GM18507 (cell line): ENCODE measurements around the gene OSBPL9.

ENCODE experiments used
- DNase-seq: peaks from one replicate; pipeline ENCODE4 v3.0.0; 2011; ENCODE audit warnings: low read depth; ENCODE audit not compliant: insufficient read length; ENCODE audit errors: extremely low spot score
- FAIRE-seq: peaks from 2 replicates; lab custom pipeline; 2011; peaks lifted over from hg19 to GRCh38; lab: Jason Lieb, UNC

Gene OSBPL9

DNA sequence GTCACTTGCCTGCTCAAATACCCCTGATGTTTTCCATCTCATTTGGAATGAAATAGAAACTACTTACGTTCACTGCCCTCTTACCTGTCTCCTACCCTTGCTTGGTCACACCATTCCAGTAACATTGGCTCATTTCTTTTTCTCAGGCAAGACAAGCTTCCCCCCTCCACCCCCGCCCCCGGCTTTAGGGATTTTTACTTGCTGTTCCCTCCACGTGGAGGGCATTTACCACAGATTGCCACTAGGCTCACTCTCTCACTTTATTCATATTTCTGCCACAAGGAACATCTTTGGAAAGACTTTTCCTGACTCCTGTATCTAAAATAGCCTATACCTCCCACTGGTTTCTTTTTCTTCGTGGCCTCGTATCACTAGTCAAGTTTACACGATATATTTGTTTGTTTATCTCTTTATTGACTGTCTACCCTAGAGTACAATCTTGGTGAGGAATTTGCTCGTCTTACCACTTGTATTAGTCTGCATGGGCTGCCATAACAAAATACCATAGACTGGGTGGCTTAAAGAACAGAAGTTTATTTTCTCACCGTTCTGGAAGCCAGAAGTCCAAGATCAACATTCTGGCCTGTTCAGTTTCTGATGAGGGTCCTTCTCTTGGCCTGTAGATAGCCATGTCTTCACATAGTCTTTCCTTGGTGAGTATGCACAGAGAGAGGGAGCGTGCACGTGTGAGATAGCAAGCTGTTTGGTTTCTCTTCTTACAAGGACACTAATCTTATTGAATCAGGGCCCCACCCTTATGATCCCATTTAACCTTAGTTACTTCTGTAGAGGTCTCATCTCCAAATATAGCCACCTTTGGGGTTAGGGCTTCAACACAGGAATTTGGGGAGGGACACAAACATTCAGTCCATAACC is 135.4 kb downstream of the OSBPL9 start:
- FAIRE-seq (no peak), DNase-seq (no peak)

DNA sequence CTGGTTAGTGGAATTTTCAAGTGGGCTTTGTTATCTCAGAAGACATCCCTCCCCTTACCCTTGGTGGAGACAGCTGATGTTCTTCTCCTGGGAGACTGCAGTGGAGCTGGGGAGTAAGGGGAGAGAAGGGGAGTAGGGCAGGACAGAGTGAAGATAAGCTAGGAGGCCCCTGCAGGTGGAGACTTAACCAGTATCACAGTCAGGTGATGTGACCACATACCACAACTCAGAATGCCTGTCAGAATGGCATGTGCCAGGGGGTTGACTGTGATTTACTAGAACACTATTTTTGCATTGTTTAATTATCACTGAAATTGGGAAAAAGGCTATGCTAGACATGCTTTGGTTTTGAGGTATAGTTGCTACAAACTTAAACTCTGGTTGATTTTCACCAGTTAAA is 137.1 kb downstream of the OSBPL9 start:
- no peak for DNase-seq
- FAIRE-seq, result no peak

DNA sequence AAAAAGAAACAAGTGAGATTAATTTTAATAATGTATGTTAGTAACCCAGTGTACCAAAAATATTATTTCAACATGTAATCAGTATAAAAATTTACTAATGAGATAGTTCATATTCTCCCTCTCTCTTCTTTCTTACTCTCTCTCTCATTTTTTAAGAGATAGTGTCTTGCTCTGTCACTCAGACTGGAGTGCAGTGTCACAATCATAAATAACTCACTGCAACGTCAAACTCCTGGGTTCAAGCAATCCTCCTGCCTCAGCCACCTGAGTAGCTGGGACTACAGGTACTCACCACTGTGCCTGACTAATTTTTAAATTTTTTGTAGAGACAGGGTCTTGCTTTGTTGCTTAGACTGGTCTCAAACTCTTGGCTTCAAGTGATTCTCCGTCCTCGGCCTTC is 137.8 kb downstream of the OSBPL9 start:
- DNase-seq (no peak), FAIRE-seq (no peak)

GRCh38 chr1:51755437-51755836 is 138.5 kb downstream of the OSBPL9 start:
- DNase-seq, result no peak
- FAIRE-seq, result no peak

- FAIRE-seq (no peak), DNase-seq (no peak)
These were observed 139.4 kb downstream of the OSBPL9 start for GRCh38 chr1:51756290-51756689.

- FAIRE-seq, result no peak
These were observed 141.4 kb downstream of the OSBPL9 start for GRCh38 chr1:51758310-51758709.

DNA sequence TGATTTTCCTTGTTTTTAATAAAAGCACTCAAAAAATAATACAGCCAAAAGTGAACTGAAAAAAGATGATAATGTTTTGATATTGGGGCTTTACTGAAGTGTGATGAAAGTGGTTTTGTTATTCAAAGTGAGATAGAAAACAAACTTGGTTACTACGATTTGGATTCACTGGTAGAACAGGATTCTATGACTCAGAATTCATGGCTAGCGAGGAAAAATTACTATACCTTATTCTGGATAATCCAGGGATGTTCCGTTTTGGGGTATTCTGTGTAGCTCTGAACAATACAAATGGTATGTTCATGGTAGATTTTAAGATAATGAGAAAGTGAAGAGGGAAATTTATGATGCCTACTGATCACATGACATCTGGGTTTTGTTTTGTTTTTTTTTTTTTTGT is 144.0 kb downstream of the OSBPL9 start:
- DNase-seq, result no peak
- FAIRE-seq, result no peak

More at GRCh38 chr1:51758310-51758709, 141.4 kb downstream of the OSBPL9 start:
- no peak for DNase-seq

DNA sequence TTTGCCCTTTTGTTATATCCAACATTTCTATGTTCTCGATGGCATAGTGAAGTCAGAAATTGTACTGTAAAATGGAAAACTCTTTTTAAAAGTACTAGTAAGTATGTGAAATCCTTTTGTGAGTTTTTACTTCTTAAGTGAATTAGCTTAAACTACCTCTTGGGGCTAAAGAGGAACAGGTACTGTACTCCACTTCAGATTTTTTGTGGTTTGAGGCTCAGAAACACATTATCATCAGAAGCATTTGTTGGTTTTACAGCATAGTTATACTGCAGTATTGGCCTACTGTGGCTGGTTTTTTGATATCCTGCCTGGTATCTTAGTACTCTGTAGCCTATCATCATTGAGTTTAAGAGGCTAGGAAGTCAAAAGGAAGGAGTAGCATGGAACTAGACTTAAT is 144.5 kb downstream of the OSBPL9 start:
- no peak for FAIRE-seq
- no peak for DNase-seq

- DNase-seq, result peak; percentile 17
- FAIRE-seq, result peak; percentile 87
These were observed 152.2 kb downstream of the OSBPL9 start for GRCh38 chr1:51768971-51769588.

DNA sequence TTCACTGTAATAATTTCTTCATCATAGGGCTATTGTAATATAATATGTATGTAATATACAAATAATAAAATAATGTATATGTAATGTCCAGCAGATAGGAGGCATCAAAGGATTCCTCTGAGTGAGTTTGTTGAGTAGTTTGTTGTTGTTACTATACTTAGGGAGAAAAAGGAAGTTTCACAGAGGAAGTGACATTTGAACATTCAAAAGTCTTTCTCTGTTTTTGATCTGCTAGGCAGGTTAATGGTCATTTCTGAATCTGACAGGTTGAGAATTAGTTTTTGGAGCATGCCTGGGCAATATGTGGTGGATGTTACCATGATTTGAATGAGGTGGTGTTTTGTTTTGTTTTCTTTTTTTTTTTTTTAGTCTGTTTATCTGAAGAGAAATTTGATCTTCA is 159.5 kb downstream of the OSBPL9 start:
- DNase-seq (no peak), FAIRE-seq (no peak)

- DNase-seq (no peak), FAIRE-seq (no peak)
These were observed 164.0 kb downstream of the OSBPL9 start for GRCh38 chr1:51780927-51781326.

GRCh38 chr1:51784997-51785421 is 168.1 kb downstream of the OSBPL9 start:
- DNase-seq (no peak), FAIRE-seq (no peak)

GRCh38 chr1:51788938-51789337 is 172.0 kb downstream of the OSBPL9 start:
- no peak for DNase-seq
- FAIRE-seq, result no peak

DNA sequence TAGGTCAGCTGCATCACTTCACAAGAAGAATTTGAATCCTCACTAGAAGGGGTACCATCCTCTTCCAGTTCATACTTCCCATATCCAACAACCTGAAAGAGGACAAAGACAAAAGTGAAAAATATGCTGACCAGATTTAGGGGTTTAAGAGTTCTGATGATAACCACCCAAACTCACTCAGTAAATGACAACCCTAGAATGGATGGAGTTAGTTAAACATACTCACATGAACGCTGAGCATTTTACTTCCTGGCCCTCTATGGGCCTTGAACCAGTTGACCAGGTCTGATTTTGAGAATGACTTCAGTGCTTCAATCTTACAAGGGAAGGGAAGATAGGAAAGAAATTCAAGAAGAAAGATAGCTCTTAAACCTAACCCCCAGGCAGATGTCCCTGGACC is 172.4 kb downstream of the OSBPL9 start:
- no peak for DNase-seq
- no peak for FAIRE-seq

GRCh38 chr1:51790385-51790784 is 173.5 kb downstream of the OSBPL9 start:
- DNase-seq (no peak), FAIRE-seq (no peak)

GRCh38 chr1:51791888-51792287 is 175.0 kb downstream of the OSBPL9 start:
- no peak for FAIRE-seq
- no peak for DNase-seq

DNA sequence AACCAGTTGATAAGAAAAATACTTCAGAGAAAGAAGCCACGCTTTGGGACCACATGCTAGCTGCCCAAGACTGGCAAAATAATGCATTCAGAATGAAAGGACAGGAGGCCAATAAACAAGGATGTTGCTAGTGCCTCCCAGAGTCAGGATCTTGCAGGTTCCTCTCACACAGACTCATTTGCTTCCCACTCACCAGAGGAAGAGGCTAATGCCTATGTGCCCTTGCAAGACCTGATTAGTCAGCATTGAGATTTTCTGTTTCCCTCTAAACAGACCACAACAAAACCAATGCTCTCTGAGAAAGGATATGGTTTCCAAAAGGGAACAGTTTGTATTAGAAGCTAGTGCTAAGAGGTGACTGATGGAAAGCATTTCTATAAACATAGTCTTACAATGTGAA is 176.0 kb downstream of the OSBPL9 start:
- no peak for DNase-seq

GRCh38 chr1:51794260-51794659 is 177.4 kb downstream of the OSBPL9 start:
- FAIRE-seq, result no peak

More for the DNA sequence above, 176.0 kb downstream of the OSBPL9 start:
- no peak for FAIRE-seq

DNA sequence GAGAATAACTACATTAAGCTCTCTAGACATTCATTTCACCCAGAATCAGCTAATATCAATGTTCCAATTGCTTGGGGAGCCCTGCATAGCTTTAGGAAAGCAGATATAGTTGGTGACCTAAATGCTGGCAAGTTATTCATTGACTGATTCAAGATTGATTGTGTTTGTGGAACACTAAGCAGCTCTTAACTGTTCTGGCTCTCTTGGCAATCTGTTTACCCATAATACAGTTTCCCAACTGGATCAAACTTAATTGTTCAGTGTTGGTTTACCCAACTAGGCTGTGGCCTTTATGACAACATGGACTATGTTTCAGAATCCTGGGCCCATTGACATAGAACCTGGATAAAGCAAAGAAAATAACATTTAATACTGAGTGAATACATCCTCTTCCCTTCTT is 178.0 kb downstream of the OSBPL9 start:
- DNase-seq (no peak), FAIRE-seq (no peak)

More at GRCh38 chr1:51794260-51794659, 177.4 kb downstream of the OSBPL9 start:
- DNase-seq, result no peak

DNA sequence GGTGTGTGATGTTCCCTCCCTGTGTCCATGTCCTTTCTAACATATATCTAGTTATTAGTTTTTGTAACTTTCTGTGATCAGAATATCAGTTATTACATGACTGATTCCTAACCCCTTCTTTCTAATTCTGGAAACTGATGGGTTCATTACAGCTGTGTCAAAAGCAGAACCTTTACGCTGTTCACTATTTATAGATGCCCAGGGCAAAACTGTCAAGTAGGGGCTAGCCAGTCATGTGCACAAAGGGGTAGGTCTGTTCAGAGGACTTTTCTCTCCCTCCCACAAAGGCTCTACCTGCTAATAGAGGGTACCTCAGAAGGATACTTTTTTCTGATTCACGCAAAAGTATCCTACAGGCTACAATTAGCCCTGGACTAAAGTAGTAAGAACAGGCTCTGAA is 182.5 kb downstream of the OSBPL9 start:
- no peak for FAIRE-seq
- no peak for DNase-seq

GRCh38 chr1:51814513-51814912 is 197.6 kb downstream of the OSBPL9 start:
- DNase-seq (no peak), FAIRE-seq (no peak)
